ENCODE results near the gene SCO1.
A peak's percentile ranks its signal among the peaks of the same experiment; 100 is the strongest.

SCO1 gene

DNA sequence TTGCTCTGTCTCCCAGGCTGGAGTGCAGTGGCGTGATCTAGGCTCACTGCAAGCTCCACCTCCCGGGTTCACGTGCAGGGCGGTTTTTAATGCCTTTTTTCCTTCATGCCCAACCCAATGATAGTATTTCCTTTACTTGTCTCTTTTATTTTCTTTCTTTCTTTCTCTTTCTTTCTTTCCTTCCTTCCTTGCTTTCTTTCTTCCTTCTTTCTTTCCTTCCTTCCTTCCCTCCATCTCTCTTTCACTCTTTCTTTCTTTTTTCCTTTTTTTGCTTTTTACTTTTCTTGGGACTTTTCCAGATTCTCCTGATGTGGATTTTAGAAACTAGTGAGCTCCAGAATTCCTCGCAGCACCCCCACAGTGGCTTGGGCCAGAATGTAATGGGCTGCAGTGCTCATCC is 43.3 kb downstream of the SCO1 start:
- DNase-seq (ENCODE audit: low read depth in 2 of 2) = no peak

DNA sequence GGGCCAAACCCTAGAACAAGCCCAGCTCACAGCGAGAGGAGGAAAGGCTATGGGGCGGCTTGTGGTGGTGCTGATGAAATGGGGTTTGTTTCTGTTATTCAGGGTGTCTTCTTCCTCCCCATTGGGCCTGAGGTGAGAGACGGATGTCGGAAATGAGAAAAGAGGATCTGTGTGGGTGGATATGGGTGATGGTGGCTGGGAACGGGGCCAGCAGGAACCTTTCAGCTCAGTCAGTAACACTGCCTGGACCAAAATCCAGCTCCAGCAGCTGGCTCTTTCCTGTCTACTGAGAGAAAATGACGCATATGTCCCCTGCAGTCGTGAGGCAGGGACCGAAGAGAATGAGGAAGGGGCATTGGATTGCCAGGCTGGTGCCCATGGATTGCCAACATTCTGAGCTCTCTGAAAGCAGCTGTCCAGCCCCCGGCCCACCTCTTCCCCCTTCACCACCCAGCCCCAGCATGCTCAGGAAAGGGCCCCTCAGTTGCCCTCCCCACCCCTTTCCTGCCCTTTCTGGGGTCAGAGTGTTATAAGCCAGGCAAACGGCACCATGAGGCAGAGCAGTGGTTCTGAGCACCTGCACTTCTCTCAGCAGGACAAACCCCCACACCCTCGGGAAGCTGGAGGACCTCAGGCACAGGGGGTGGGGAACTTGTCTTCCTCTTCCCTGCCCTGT is 44.2 kb downstream of the SCO1 start:
- no peak for DNase-seq (ENCODE audit: low read depth in 2 of 2)

DNA sequence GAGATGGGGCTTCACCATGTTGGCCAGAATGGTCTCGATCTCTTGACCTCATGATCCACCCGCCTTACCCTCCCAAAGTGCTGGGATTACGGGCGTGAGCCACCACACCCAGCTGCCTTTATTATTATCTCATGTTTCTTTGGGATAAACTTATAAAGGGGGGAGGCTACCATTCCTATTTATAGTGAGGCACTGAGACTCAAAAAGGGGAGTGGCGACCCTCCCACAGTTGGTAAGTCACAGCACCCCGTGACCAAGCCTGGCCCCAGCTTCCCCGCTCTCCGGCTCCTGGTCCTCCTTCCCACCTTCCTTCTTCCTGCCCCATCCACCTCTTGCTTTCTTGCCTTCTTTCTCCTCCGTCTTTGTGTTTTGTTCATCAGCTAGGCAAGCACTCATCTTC is 45.4 kb downstream of the SCO1 start:
- no peak for DNase-seq (ENCODE audit: low read depth in 2 of 2)

DNA sequence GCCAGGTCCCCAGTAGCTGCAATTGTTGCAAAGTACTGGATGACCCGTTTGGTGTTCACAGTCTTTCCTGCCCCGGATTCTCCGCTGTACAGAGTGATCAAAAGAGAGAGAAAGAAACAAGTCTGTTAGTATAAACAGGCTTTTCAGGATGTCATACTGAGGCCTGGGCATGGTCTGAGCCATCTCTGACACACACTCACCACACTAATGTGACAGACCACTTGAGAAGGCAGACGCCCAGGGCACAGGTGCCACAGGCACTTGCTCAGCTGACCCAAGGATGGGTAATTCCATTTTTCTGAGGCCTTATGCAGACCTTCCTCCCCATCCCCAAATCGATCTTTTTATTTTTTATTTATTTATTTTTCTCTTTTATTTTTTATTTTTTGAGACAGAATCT is 47.7 kb downstream of the SCO1 start:
- no peak for DNase-seq (ENCODE audit: low read depth in 2 of 2)

DNA sequence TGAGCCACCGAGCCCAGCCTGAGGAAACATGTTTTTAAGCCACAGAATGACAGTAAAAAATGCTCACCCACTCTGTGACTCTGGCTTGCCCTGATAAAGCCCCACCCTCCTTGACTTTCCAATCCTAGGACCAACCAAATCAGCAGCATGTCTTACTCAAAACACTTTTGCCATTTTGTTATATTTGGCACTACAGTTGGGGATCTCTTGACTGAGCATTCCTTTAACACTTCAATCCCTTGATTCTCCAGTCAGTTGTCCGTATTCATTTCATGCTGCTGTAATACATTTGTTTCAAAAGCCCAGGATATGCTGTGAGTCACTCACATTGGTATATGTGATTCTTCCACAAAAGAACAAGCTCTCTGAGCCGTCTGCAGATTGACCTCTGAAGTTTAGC is 48.4 kb downstream of the SCO1 start:
- DNase-seq (ENCODE audit: low read depth in 2 of 2) = no peak

DNA sequence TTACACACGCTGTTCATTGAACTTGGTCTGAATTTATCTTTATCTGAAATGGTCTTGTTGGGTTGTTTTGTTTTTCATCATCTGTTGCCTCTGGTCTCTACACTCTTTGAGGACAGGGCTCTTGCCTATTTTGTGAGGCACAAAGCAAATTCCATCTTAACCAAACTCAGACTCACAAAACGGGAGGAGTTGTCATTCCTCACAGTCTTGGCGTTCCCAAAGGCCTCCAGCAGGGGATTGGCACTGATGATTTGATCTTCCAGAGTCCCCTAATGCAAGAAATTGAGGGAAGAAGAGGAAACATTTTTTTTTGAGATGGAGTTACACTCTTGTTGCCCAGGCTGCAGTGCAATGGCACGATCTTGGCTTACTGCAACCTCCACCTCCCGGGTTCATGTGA is 49.0 kb downstream of the SCO1 start:
- no peak for DNase-seq (ENCODE audit: low read depth in 2 of 2)

DNA sequence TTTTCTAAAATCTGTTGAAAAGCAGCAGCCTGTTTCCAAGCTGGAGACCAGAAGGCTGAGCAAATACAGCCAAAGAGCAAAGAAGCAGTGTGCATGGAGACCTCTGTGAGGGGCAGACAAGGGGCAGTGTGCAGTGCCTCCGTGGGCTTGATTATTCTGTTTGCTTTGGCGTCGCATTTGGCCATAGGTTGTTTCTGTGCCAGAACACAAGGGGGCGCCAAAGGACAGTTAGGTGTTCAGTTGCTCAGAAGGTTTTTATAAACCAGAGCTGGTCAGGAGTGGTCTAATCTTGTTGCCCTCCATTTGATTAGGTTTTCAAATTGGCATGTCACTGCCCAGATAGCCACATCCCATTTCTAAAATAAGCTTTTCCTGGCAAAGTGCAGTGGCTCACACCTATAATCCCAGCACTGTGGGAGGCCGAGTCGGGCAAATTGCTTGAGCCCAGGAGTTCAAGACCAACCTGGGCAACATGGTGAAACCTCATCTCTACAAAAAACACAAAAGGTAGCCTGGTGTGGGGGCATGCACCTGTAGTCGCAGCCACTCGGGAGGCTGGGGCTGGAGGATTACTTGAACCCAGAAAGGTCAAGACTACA is 50.8 kb downstream of the SCO1 start:
- DNase-seq (ENCODE audit: low read depth in 2 of 2) = peak; percentile 69 to 71

DNA sequence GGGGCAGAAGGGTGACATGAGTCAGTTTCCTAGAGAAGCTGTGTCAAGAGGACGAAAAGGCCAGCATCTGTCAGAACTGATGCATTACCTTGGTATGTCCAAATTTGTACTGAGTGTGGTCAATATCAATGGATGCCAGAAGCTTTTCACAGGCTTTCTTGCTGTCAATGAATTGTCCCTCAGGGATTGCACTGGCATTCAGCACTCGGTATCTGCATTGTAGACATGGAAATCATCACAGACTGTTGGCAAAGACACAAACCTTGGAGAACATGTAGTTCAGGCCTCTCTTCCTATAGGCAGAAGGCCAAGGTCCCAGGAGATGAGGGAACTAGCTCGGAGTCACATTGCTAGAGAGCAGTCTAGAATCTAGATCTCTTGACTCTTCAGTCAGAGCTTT is 56.9 kb downstream of the SCO1 start:
- DNase-seq (ENCODE audit: low read depth in 2 of 2) = no peak

DNA sequence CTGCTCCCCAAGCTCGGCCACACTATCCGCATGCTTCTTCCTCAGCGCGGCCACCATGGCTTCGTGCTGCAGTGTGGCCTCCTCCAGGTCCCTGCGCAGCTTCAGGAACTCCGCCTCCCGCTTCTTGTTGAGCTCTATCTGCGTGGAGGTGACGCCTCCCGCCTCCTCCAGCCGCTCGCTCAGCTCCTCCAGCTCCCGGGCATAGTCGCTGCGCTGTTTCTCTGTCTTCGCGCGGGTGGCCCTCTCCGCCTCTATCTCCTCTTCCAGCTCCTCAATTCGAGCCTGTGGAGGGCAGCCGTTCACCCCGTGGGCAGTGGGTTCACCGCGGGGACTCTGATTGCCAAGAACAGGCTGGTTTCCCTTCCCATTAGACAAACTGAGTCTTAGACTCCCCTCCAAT is 59.2 kb downstream of the SCO1 start:
- no peak for DNase-seq (ENCODE audit: low read depth in 2 of 2)

DNA sequence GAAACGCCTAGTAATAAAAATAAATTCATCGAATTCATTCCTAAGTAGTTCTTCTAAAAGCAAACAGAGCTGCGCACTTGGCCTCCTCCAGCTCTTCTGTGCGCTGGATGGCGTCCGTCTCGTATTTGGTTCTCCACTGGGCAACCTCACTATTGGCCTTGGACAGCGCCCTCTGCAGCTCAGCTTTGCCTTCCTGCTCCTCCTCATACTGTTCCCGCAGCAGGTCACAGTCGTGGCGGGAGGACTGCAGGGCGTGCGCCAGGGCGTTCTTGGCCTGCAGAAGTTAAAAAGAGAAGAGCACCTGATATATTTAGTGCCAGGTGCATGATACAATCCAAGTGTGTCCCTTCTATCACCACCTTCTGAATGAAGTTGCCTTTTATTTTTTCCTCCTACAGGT is 62.0 kb downstream of the SCO1 start:
- no peak for DNase-seq (ENCODE audit: low read depth in 2 of 2)

DNA sequence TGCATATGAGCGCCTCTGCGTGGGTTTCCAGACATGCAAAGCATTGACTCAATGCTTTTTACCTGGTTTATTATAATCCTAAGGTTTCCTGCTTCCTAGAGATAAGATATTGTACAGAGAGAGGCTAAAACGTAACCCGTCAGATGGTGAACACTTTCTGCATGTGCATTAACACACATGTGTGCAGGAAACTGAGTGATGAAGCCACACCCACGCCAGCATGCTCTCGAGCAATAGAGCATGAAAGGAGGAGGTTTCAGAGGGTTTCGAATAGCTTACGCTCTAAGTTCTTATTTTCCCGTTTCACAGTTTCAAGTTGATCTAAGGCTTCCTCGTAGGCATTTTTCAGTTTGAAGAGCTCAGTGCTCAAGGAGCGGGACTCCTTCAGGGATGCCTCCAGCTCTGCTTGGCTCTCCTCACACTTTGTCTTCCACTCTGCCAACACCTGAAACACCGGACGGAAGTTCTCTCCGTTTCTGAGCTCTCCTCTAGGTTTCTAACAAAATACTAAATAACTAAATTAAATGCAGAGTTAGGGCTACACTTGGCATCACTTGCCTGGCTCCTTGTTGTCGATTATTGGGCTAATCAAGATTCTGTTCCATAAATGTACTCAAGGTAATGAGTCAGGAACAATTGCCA is 63.5 kb downstream of the SCO1 start:
- no peak for DNase-seq (ENCODE audit: low read depth in 2 of 2)

DNA sequence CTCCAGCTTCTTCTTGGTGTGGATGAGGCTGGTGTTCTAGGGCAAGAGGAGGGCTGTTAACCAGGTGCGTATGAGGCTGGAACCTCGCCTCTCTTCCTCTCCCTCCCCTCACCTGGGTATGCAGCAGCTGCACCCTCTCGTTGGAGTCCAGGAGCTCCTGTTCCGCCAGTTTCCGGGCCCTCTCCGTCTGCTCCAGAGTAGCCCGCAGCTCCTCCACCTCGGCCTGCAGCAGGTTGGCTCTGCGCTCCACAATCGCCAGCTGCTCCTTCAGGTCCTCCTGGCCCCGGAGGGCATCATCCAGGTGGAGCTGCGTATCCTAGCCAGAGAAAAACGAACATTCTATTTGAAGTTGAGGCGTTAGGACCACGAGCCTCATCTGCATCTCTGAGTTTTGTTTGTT is 65.6 kb downstream of the SCO1 start:
- no peak for DNase-seq (ENCODE audit: low read depth in 2 of 2)

DNA sequence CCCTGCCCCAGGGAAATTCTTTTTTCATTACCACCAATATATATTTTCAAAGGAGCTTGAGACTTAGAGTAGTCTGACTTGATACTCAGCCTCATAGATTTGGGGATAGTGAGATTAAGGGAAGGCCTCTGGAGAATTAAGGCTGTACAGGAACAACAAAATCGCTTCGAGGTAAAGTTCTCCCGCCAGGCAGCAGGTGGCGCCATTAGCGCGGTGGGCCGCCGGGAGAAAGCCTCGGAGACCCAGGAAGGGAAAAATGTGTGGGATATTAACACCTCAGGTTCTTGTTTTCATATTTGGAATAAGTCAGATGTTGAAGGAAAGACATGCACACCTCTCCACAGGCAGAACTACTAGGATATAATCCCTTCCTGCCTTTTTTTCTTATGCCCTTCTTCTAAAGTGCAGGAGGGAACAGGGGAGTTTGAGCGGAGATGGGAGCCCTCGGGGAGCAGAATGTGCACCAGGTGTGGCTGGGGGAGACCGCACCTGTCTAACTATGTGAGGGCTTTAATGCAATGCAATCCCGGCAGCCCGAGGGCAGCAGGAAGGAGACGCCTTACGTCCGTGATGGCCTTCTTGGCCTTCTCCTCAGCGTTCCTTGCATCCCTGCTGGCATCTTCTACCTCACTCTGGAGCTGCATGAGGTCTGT is 66.2 kb downstream of the SCO1 start:
- peak; percentile 10 to 23 for DNase-seq (ENCODE audit: low read depth in 2 of 2)

DNA sequence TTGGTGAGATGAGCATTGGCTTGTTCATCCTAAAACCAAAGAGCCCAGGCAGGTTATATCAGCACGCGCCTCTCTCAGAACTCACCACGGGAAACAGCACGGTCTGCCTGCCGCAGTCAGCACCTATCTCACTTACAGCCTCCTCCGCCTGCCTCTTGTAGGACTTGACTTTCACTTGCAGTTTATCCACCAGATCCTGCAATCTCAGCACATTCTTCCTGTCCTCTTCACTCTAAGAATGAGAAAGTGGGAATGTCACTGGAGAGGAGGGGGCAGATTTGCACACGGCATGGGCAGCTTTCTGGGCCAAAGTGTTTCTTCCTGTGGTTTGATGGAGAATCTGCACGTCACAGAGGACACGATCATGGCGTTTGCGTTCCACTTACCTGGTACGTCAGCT is 67.6 kb downstream of the SCO1 start:
- no peak for DNase-seq (ENCODE audit: low read depth in 2 of 2)

DNA sequence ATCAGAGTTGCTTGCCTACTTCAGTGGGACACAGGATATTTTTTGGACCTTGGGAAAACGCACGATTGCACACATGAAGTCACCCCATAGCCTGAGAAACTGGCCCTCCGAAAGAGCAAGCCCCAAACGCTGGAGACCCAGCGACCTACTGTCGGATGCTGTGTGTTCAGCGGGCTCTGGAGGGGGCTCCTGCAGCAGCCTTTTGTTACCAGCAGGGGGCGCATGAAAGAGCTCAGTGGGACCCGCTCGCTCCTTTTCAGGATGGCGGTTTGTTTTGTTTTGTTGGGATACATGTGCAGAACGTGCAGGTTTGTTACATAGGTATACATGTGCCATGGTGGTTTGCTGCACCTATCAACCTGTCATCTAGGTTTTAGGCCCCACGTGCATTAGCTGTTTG is 68.6 kb downstream of the SCO1 start:
- DNase-seq (ENCODE audit: low read depth in 2 of 2) = no peak

DNA sequence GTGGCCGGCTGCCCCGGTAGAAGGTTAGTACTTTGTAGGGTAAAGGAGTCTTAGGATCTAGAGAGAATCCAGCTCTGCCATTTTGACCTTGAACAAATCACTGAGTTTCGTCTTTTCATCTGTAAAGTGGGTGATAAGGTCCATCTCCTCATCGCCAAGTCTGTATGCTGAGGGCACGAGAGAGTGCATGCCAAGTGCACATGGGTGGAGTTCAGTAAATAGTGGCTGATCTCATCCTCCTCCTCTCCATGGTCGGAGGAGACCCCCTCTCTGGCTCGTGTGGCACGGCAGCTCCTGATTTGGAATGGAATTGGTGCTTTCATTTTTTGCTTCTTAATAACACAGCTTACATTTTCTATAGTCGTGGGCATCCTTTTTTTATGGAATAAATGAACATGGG is 70.9 kb downstream of the SCO1 start:
- DNase-seq (ENCODE audit: low read depth in 2 of 2) = no peak

DNA sequence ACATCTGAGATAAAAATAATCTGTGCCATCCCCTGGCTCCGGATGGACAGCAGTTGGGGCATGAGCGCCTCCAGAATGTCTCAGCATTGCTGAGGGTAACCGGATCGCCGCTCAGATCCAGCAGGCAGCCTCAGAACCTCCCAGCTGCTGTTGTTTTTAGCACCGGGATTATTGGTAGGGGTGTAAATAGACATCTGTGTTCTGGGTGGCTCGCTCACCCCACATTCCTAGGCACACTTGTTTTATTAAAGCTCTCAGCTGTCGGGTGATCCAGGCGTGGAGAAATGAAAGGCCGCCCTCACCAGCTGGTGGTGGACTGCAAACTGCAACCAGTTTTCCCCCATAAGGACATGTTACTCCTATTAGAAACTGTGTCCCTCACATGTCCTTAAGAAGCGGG is 72.4 kb downstream of the SCO1 start:
- DNase-seq (ENCODE audit: low read depth in 2 of 2) = no peak

DNA sequence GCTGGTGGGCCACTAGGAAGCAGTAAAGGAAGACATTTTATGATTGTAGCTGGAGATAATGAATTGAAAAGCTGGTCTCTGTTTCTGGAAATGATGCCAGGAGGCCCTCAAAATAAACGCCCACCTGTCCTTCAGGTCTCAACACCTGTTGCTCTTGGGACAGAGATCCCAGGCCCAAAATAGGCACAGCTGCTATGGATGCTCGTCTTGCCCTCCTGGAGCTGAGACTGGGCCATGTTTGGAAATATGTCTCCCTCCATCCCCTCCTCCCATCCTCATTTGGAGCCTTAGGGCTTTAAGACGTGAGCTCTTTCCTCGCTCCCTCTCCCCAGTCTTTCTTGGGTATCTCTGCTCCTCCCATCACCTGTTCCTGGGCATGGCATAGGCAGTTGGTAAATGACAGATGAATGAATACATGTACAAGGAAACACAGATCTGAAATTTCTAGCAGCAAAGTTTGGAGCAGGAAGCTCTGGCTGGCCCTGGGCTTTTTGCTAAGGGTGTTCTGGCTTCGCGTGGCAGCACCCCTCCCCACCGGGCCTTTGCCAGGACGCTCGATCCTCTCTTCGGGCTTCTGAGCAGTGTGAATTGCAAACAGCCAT is 73.5 kb downstream of the SCO1 start:
- no peak for DNase-seq (ENCODE audit: low read depth in 2 of 2)

DNA sequence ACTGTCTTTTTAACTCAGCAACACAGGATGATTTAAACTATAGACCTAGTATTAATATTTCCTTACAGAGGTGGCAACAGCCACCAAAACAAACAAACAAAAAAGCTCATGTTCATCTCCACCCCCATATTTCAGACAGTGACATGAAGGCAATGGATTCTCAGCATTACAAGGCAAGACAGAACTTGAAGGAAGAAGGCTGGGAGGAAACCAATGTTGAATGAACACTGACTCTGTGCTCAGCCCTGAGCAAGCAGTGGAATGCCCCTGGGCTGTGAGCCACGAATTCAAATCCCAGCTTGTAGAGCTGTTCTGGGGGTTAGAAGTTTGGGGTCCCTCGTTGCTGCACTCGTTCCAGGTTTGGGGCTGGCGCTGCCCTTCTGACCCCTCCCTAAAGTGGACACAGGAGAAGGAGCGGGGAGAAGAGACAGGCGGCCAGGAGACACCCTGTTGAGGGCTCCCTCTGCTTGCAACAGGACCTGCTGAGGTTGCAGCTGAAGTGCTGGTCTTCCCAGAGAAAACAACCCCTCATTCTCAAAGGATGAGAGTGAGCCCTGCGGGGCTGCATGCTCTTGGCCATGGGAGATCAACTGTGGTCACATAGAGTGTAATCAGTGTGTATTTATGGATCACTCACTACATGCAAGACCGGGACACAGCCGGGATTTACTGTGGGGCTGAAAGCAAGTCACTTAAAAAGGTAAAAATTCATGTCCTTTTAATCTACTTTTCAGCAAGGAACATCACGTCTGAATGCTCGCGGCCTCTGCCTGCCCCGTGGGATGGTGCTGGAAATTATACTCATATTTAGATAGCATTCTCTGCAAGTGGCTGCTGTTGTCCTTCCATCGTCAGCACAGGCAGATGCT is 74.5 kb downstream of the SCO1 start:
- no peak for DNase-seq (ENCODE audit: low read depth in 2 of 2)

Measured in stimulated activated CD4-positive, alpha-beta T cell treated with anti-CD3 and anti-CD28 coated beads, Interleukin-1b, Interleukin-23, amount 100 ng/mL, for 4 hours (primary cell).